ENCODE data around the gene PEX16.
A peak's percentile ranks its signal among the peaks of the same experiment; 100 is the strongest.

PEX16 gene

GRCh38 chr11:45935349-45936064 lies 17.8 kb upstream of the PEX16 start:
- Histone ChIP-seq H2AFZ (no peak overlapping the region), H3K4me3 (ENCODE audit: low read depth, low read length) (no peak overlapping the region), H3K36me3 (ENCODE audit: control insufficient read depth, insufficient read depth, low read length) (no peaks in the 10 kb centered on the region), H3K27ac (peak overlapping the region; percentile 53), H3K79me2 (no peaks in the 10 kb centered on the region), H3K4me1 (peaks cover 6% of the 10 kb centered on the region), H3K4me2 (ENCODE audit: low read length) (no peak overlapping the region), H3K9ac (no peak overlapping the region), H3K9me3 (ENCODE audit: control insufficient read depth, low read length) (no peaks in the 10 kb centered on the region), H3K27me3 (ENCODE audit: control insufficient read depth, insufficient read depth, low read length) (no peaks in the 10 kb centered on the region)
- TF ChIP-seq CTCF (IDR thresholded peaks at IDR 0.05) = no peak

GRCh38 chr11:45934580-45935318 lies 17.1 kb upstream of the PEX16 start:
- peak overlapping the region; percentile 53 for H3K27ac ChIP-seq
- no peak overlapping the region for H3K9ac ChIP-seq
- no peaks in the 10 kb centered on the region for H3K36me3 ChIP-seq (ENCODE audit: control insufficient read depth, insufficient read depth, low read length)
- TF ChIP-seq CTCF (IDR thresholded peaks at IDR 0.05) = no peak
- peaks cover 6% of the 10 kb centered on the region for H3K4me1 ChIP-seq
- no peak overlapping the region for H2AFZ ChIP-seq
- no peak overlapping the region for H3K4me2 ChIP-seq (ENCODE audit: low read length)
- no peaks in the 10 kb centered on the region for H3K9me3 ChIP-seq (ENCODE audit: control insufficient read depth, low read length)
- H3K79me2 ChIP-seq = no peaks in the 10 kb centered on the region
- no peak overlapping the region for H3K4me3 ChIP-seq (ENCODE audit: low read depth, low read length)
- H3K27me3 ChIP-seq (ENCODE audit: control insufficient read depth, insufficient read depth, low read length) = no peaks in the 10 kb centered on the region

GRCh38 chr11:45933846-45934579 lies 16.3 kb upstream of the PEX16 start:
- Histone ChIP-seq H2AFZ (no peak overlapping the region), H3K4me2 (ENCODE audit: low read length) (no peak overlapping the region), H3K27ac (peak overlapping the region; percentile 53), H3K4me1 (peaks cover 6% of the 10 kb centered on the region), H3K4me3 (ENCODE audit: low read depth, low read length) (no peak overlapping the region), H3K79me2 (no peaks in the 10 kb centered on the region), H3K36me3 (ENCODE audit: control insufficient read depth, insufficient read depth, low read length) (no peaks in the 10 kb centered on the region), H3K27me3 (ENCODE audit: control insufficient read depth, insufficient read depth, low read length) (no peaks in the 10 kb centered on the region), H3K9ac (no peak overlapping the region), H3K9me3 (ENCODE audit: control insufficient read depth, low read length) (no peaks in the 10 kb centered on the region)
- no peak for TF ChIP-seq CTCF (IDR thresholded peaks at IDR 0.05)

- H3K79me2 ChIP-seq = no peaks in the 10 kb centered on the region
Measured at GRCh38 chr11:45933131-45933831, 15.6 kb upstream of the PEX16 start.

More at GRCh38 chr11:45933131-45933831, 15.6 kb upstream of the PEX16 start:
- no peaks in the 10 kb centered on the region for H3K9me3 ChIP-seq (ENCODE audit: control insufficient read depth, low read length)
- no peak overlapping the region for H3K9ac ChIP-seq
- H3K27me3 ChIP-seq (ENCODE audit: control insufficient read depth, insufficient read depth, low read length) = no peaks in the 10 kb centered on the region
- no peaks in the 10 kb centered on the region for H3K36me3 ChIP-seq (ENCODE audit: control insufficient read depth, insufficient read depth, low read length)
- H3K4me3 ChIP-seq (ENCODE audit: low read depth, low read length) = no peak overlapping the region
- no peak overlapping the region for H3K27ac ChIP-seq
- no peak overlapping the region for H2AFZ ChIP-seq
- peaks cover 6% of the 10 kb centered on the region for H3K4me1 ChIP-seq
- H3K4me2 ChIP-seq (ENCODE audit: low read length) = no peak overlapping the region
- no peak for TF ChIP-seq CTCF (IDR thresholded peaks at IDR 0.05)

All from parathyroid adenoma (tissue), 2 donors.